Pancreas (tissue), 10 donors: ENCODE results near the gene SIAH3. TPM values are rescaled to one million over a fixed set of nuclear protein-coding genes. Genes with fewer than 3 reads are reported as not detected.

Experiments
- ATAC-seq, 4 donors: fragments of 200-7000 bp; cut with Tn5 transposase; one replicate each; pipeline versions ENCODE4 v1.8.0 to v1.9.1; 2020; ENCODE audit warnings: mild to moderate bottlenecking in 4 of 4, moderate library complexity in 4 of 4
- DNase-seq, 6 donors: peaks; one replicate each; pipeline ENCODE4 v3.0.0-alpha.2; 2020
- FAIRE-seq: peaks from 2 replicates; lab custom pipeline; 2012; peaks lifted over from hg19 to GRCh38; lab: Jason Lieb, UNC
- H3K27ac ChIP-seq, 4 donors: fragments of 200-600 bp; sonication (generic); 1 replicate in 3 of 4; 2 replicates in 1 of 4; pipeline versions ENCODE4 v1.5.0 to v1.8.0; 2020
- H3K27me3 ChIP-seq, 4 donors: fragments of 200-600 bp; one replicate each; pipeline ENCODE4 v1.8.0; 2021
- H3K36me3 ChIP-seq, 3 donors: fragments of 200-600 bp; sonication (generic) in 1 of 3; one replicate each; pipeline versions ENCODE4 v1.5.0 to v1.8.0; 2020 to 2021
- H3K4me1 ChIP-seq, 3 donors: fragments of 200-600 bp; one replicate each; pipeline ENCODE4 v1.8.0; 2021
- H3K4me3 ChIP-seq, 4 donors: fragments of 200-600 bp; sonication (generic) in 2 of 4; one replicate each; pipeline versions ENCODE4 v1.5.0 to v1.8.0; 2020 to 2021
- H3K9me3 ChIP-seq, 4 donors: fragments of 200-600 bp; one replicate each; pipeline ENCODE4 v1.8.0; 2021
- WGBS, 2 donors: extraction: QIAGEN DNeasy Blood & Tissue Kit; methylation state at CpG; one replicate each; pipeline ENCODE4 v1.1.7; 2013; 5-methylcytosine and 5-hydroxymethylcytosine counted together
- intact Hi-C, 3 donors: fragments of 100-400 bp; cut with DNase I; formaldehyde crosslinking; loops; one replicate each; pipeline versions ENCODE4 v1.11.1 to v1.14.2; 2022
- polyA plus RNA-seq, 2 donors: library from polyadenylated mRNA; stranded (reverse); fragments of 200-250 nt; gene quantifications; one replicate each; pipeline ENCODE4 v1.2.3, GENCODE V29; 2013
- total RNA-seq, 6 donors: library from RNA; stranded (reverse); fragmentation: NEBNext Ultra II Directional in 4 of 6; extraction: Animal tissue kit (Norgen Biotek cat#: 25700) in 4 of 6; gene quantifications; one replicate each; pipeline versions ENCODE4 v1.2.1 to v1.2.4, GENCODE V29; 2021 to 2023
- TF ChIP-seq, protein P1 (sequence below), 4 donors: fragments of 200-600 bp; sonication (generic) in 3 of 4; IDR thresholded peaks; one replicate each; pipeline versions ENCODE4 v1.5.0 to v1.8.0; 2021; ENCODE audit warnings: antibody characterized with exemption in 4 of 4
- donor health status: healthy with polysubstance abuse.
- donor health status: DM: no; HTN: no; CAD: no; lungs with moderate emphysema.
- donor health status: DM: no; HTN: no; CAD: no.
- donor health status: control.
- donor health status: control.
- donor health status: Bipolar disorder and iron deficiency.
- donor health status: DM: yes; HTN: yes; CAD: no.
- donor health status: DM: no; HTN: no; CAD: no.
- donor health status: DM: no; HTN: no; CAD: no.
- donor health status: DM: yes; HTN: yes; CAD: no.

The SIAH3 gene
- total and polyA plus RNA-seq, 8 donors, result 0.03 TPM; not detected in 7

DNA sequence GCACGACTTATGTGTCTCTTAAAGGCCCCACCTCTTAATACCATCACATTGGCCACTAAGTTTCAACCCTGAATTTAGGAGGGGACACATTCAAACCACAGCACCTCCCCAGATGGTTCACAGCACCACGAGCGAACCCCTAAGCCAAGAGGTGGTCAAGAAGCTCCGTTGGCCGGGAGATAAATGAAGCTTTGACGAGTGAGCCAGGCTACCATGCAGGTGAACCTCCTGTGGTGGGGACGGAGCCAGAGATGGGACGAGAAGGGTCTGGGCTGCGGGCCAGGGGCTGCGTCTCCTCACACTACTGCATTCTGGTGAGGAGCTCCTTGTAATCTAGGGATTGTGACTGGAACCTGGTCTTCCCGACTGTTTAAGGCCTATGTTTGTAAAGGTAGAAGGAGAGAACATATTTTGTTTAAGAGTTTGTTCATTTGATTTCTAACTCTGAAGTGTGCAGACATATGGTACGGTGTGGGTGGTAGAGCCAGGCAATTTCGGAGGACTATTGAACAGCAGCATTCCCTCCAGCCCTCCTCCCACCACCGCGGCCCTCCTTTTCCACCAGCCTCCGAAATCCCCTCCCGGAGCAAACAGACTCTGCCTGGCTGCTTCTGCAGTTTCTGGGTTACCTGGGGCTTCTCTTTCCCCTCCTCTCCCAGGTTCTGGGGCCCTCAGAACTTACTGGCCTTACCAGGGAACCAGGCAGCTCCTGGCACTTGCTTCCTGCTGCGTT lies 31.3 kb downstream of the SIAH3 start:
- 87 to 95% methylated on average over 18 of the region's 18 CpGs for WGBS, 2 donors

DNA sequence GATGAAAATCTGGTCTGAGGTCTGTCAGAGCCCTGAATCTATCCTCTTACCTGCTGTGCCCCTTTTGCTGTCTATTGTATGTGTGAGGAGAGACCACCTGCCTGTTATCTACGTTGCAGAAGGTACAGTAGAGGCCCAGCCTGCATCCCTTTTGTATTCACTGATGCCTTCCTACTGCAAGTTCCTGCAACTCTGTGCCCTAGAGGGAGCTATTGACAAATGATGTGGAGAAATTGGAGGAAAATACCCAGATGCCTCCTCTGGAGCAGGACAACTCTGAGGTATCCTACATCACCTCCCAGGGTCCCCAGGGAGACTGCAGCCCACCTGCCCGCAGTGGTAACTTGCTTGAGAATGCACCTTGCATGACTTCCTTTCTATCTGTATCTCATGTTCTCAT lies 33.7 kb downstream of the SIAH3 start:
- Histone ChIP-seq H3K4me1 (no peaks in the 10 kb centered on the region), H3K27me3 (no peaks in the 10 kb centered on the region), H3K27ac (no peak overlapping the region), H3K9me3 (no peaks in the 10 kb centered on the region), H3K4me3 (no peak overlapping the region), H3K36me3 (no peaks in the 10 kb centered on the region)
- 64 to 65% methylated on average over 2 of the region's 2 CpGs for WGBS, 2 donors
- DNase-seq (no peak), ATAC-seq (no peak), FAIRE-seq (no peak)
- intact Hi-C loops, result no loop called here
- TF ChIP-seq, protein P1, sequence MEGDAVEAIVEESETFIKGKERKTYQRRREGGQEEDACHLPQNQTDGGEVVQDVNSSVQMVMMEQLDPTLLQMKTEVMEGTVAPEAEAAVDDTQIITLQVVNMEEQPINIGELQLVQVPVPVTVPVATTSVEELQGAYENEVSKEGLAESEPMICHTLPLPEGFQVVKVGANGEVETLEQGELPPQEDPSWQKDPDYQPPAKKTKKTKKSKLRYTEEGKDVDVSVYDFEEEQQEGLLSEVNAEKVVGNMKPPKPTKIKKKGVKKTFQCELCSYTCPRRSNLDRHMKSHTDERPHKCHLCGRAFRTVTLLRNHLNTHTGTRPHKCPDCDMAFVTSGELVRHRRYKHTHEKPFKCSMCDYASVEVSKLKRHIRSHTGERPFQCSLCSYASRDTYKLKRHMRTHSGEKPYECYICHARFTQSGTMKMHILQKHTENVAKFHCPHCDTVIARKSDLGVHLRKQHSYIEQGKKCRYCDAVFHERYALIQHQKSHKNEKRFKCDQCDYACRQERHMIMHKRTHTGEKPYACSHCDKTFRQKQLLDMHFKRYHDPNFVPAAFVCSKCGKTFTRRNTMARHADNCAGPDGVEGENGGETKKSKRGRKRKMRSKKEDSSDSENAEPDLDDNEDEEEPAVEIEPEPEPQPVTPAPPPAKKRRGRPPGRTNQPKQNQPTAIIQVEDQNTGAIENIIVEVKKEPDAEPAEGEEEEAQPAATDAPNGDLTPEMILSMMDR (IDR thresholded peaks at IDR 0.05), result no peak

More for the DNA sequence above, 31.3 kb downstream of the SIAH3 start:
- FAIRE-seq, result no peak
- no peak for ATAC-seq
- intact Hi-C loops, result no loop called here
- Histone ChIP-seq H3K27me3 (no peaks in the 10 kb centered on the region), H3K4me3 (no peak overlapping the region), H3K27ac (no peak overlapping the region), H3K4me1 (no peaks in the 10 kb centered on the region), H3K36me3 (no peaks in the 10 kb centered on the region), H3K9me3 (no peaks in the 10 kb centered on the region)
- DNase-seq, result no peak
- TF ChIP-seq, protein P1 (IDR thresholded peaks at IDR 0.05), result no peak

DNA sequence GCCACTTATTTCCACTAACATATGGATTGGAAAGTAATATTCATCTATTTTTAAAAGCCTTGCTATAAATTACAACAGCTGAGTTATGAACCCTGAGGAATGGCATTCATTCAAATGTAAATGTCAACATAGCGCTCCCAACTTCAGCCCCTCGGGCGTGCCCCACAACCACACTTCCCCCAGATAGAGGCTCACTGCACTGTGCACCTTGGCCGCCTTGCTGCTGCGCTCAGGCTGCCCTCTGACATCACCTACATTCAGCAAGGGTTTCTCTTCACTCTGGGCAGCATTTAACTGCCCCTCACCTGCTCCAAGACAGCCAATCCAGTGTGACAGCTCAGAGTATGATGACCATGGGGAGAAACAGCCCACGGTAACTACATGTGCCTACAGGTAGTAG lies 35.1 kb downstream of the SIAH3 start:
- FAIRE-seq (no peak), DNase-seq (no peak), ATAC-seq (no peak)
- Histone ChIP-seq H3K27me3 (no peaks in the 10 kb centered on the region), H3K4me3 (no peak overlapping the region), H3K27ac (no peak overlapping the region), H3K4me1 (no peaks in the 10 kb centered on the region), H3K9me3 (no peaks in the 10 kb centered on the region), H3K36me3 (no peaks in the 10 kb centered on the region)
- WGBS, 2 donors, result 84 to 89% methylated on average over 6 of the region's 6 CpGs
- intact Hi-C loops, result no loop called here
- TF ChIP-seq, protein P1 (IDR thresholded peaks at IDR 0.05), result no peak

DNA sequence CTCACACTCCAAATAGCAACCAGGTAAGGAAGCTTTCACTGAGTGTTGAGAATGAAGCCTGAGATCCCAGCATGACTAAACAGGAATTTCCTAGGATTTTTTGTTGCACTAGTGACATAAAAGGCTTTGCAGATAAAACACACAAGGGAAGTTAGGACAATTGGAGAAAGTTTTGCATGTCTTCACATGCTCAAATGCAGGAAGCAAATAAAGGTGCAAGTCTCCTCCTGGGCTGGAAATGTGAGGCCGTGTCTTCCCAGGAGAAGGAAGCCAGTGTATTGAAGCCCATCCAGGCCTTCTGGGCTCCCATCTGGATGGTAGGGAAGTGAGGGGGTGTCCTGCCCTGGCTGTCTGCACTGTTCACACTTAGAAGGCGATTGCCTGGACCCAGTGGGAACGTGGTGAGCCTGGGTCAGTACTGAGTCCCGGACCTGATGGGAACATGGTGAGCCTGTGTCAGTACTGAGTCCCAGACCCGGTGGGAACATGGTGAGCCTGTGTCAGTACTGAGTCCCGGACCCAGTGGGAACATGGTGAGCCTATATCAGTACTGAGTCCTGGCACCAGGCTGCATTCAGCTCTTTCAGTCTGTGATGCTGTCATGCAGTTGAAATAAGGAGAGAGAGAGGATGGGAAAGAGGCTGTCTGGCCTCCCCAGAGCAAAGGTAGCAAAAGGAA lies 38.7 kb downstream of the SIAH3 start:
- ATAC-seq (no peak), FAIRE-seq (no peak), DNase-seq (no peak)
- H3K9me3 ChIP-seq, result no peaks in the 10 kb centered on the region
- H3K4me1 ChIP-seq, result no peaks in the 10 kb centered on the region
- intact Hi-C loops, result no loop called here
- H3K36me3 ChIP-seq, result no peaks in the 10 kb centered on the region
- H3K4me3 ChIP-seq, result no peak overlapping the region
- H3K27me3 ChIP-seq, result no peaks in the 10 kb centered on the region
- WGBS, 2 donors, result 72 to 85% methylated on average over 6 of the region's 6 CpGs
- no peak overlapping the region for H3K27ac ChIP-seq
- TF ChIP-seq, protein P1 (IDR thresholded peaks at IDR 0.05), result no peak
